GM19467 (cell line): ENCODE results near the gene ARMC8.

Source experiments
- ATAC-seq: cut with Tn5 transposase; IDR thresholded peaks from one replicate; pipeline ENCODE4 v1.9.1; 2021; ENCODE audit warnings: mild to moderate bottlenecking, moderate library complexity; ENCODE audit not compliant: unreplicated experiment

ARMC8 gene

DNA sequence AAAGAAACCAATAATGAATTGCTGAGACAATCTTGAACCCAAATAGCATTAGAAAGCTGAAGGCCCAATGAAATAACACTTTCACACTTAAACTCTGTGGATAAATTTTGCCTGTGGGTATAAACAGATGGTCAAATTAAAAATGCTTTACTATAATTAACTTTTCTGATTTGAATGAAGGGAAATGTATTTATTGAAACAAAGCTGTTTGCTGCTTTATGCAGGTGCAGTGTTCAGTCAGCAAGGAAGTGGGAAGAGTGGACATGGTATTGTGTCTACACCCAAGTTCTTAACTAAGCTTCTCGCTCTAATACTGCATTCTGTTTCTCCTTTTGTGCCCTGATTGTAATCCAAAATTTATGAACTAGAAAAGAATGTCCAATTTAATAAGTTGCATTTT is 110.8 kb downstream of the ARMC8 start:
- ATAC-seq: no peak

DNA sequence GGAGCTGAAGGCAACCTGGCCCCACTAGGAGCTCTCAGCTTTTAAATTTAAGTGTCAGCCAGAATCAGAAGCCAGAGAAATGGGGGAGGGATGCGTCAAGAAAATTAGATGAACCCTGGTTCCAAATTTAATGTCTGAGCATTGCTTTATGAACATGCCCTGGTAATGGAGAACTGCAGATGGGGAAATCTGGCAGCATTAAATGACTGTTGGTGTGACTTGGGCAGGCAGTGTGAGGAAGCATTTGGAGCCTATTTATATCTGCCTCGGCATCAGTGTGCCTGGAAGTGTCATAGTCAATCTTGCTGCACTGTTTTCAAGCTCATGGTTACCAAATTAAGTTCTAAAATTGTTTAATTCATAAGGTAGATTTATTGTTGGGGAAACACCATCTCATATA is 113.5 kb downstream of the ARMC8 start:
- ATAC-seq: no peak

DNA sequence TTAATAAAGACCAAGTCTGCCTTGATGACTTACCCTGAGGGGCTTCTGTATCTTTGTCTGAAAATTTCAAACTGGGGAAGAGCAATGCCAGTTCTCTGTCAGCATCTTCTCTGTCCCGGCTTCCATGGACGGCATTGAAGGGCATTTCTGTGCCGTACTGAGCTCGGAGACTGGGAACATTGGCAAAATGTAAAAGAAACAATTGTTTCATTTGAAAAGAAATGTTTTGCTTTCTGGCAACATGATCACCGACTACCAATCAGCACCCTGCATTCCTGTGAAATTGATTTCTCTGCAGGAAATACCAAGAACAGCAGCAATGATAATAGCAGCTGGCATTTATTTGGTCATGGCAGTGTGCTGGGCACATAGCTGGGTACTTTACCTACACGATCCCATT is 116.4 kb downstream of the ARMC8 start:
- no peak for ATAC-seq

DNA sequence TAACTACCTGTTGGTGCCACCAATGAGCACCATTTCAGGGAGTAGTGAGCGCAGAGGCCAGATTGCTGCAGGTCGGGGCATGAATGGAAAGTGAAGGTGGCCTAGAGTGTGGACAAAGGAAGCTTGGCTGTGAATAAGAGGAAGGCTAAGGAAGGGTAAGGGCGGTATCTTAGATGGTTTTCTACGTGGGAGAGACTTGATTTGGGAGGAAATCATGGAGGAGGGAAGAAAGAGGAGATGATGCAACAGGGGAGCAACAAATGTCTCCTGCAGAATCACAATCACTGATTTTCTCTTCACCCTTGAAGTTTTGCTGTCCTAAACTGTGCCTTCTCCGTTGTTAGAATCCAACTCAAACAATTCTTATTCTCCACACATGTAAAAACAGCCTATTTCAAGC is 120.8 kb downstream of the ARMC8 start:
- ATAC-seq: no peak

DNA sequence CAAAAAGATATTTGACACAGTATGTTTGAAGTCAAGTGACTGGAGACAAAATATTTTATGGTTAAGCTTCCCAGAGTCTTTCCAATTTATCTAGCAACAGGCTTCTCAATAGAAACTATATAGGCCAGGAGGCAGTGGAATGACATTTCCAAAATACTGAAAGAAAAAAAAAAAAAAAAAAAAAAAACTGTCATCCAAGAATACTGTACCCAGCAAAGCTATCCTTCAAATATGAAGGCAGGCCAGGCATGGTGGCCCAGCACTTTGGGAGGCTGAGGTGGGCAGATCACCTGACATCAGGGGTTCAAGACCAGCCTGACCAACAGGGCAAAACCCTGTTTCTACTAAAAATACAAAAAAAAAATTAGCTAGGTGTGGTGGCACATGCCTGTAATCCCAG is 121.7 kb downstream of the ARMC8 start:
- no peak for ATAC-seq

DNA sequence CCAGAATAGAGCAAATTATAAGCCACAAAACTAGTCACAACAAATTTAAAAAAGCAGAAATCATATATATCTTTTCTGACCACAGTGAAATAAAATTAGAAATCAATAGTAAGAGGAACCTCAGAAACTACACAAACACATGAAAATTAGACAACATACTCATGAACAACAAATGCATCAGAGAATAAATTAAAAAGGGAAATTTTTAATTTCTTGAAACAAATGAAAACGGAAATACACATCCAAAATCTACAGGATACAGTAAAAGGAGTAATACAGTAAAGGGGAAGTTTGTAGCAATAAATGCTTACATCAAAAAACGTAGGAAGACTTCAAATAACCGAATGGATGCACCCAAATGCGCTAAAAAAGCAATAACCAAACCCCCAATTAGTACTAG is 123.4 kb downstream of the ARMC8 start:
- ATAC-seq: no peak

DNA sequence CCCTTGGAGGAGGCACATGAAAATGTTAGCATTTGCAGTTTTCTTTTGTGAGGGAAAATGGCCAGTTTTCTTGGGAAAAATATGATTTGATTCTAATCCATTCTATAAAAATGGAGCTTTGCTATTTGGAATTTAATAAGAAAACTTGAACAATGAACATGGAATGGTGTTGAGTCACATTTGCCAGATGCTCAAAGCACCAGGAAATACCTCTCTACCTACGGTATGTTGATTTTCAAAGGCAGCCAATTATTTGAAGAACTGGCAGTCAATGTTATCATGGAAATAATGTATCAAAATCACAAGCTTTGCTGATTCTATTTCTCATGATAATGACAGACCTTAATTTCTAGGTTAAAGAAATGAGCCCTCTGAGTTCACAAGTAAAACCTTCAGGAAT is 127.7 kb downstream of the ARMC8 start:
- ATAC-seq: no peak

DNA sequence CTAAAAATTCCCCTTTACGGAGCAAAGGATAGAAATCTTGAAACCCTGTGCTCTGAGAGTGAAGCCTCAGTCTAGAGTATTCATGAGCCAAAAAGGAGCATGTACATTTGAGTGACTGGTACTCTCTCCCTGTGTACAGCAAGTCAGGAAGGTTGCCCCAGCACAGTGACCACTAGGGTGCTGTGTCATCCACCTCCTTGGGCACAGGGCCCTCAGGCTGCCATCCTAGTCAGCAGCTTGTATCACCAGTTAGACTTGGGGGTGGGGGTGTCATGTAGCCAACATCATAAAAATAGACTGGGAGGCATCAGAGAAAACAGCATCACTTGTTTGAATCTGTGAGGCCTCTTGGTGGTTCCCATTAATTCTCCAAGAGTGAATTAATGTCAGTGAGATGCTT is 130.6 kb downstream of the ARMC8 start:
- no peak for ATAC-seq

DNA sequence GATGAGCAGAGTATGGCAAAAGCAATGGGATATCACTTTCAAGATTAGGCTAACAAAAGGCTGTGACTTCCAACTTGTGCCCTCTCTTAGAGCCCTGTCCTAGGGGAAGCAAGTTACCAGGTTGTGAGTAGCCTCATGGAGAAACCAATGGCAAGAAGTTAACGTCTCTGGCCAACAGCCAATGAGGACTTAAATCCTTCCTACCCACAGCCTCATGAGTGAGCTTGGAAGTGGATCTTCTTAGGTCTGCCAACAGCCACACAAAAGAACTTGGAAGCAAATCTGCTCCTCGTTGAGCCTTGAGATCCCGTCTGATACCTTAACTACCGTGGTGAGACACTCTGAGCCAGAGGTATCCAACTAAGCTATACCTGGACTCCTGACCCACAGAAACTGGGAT is 136.9 kb downstream of the ARMC8 start:
- no peak for ATAC-seq

DNA sequence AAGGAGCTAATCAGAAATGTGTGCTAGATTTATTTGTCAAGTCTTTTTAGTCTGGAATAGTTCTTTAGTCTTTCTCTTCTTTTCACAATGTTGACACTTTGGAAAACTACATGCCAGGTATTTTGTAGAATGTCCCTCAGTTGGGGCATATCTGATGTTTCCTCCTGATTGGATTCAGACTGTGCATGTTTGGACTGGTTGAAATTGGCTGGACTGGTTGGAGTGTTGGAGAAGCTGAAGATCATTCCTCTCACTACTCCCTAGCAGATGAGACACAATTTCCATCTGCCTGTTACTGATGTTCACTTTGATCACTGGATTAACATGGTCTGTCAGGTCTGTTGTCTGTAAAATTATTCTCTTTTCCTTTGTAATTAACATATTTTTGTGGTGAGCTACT is 138.9 kb downstream of the ARMC8 start:
- no peak for ATAC-seq

DNA sequence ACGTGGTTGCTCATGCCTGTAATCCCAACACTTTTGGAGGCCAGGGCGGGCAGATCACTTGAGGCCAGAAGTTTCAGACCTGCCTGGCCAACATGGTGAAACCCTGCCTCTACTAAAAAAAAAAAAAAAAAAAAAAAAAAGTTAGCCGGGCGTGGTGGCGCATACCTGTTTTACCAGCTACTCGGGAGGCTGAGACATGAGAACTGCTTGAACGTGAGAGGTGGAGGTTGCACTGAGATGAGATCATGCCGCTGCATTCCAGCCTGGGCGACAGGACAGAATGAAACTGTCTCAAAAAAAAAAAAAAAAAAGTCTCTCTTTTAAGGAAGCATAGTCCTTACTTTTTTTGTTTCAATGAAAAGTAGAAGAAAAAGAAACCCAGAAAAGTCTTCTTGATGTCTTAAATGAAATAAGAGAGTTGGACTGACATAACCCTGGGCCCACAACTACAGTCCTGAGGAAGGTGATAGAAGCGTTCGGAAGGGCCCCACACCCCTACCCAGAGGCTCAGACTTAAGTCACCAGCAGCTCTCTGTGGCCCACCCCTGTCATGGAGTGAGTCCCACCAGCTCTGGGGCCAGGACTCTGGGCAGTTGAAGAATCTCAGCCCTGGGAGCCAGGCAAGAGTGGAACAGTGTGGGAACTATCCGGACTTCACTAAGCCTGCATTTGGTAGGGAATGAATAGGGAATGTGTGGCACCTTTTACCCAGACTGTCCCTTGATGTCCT is 139.9 kb downstream of the ARMC8 start:
- no peak for ATAC-seq

DNA sequence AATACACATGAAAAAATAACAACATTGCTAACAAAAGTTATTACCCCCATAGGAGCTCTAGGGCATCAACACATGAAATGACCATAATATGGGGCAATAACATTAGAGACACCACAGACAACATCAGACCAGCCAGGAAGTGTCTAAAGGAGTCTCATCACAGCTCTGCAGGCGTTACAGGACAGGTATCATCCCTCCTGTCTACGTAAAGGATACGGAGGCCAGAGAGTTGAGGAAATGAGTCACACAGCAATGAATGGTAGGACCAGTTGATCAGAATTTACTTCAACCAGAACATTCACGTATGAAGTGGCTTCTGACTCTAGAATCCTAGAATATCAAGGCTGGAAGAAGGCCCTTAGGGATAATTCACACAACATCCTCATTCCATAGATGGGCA is 140.7 kb downstream of the ARMC8 start:
- no peak for ATAC-seq

DNA sequence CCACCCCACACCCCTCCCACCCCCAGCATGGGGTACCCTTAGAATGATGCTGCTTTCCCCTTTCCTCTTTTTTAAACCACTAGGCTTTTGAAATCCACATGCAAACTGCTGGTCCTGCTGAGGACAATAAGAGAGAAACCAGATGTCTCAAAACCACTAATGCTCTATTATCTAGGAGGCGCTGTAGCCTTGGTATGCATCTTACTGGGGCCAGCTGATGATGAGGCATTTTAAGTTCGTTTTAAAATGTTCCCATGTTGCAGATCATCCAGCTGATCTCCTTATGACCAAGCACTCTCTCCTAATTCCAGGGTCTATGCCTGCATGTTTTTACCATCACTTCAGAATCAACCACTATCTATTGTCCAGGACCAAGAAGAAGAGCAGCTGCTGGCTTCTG is 141.2 kb downstream of the ARMC8 start:
- ATAC-seq: no peak

DNA sequence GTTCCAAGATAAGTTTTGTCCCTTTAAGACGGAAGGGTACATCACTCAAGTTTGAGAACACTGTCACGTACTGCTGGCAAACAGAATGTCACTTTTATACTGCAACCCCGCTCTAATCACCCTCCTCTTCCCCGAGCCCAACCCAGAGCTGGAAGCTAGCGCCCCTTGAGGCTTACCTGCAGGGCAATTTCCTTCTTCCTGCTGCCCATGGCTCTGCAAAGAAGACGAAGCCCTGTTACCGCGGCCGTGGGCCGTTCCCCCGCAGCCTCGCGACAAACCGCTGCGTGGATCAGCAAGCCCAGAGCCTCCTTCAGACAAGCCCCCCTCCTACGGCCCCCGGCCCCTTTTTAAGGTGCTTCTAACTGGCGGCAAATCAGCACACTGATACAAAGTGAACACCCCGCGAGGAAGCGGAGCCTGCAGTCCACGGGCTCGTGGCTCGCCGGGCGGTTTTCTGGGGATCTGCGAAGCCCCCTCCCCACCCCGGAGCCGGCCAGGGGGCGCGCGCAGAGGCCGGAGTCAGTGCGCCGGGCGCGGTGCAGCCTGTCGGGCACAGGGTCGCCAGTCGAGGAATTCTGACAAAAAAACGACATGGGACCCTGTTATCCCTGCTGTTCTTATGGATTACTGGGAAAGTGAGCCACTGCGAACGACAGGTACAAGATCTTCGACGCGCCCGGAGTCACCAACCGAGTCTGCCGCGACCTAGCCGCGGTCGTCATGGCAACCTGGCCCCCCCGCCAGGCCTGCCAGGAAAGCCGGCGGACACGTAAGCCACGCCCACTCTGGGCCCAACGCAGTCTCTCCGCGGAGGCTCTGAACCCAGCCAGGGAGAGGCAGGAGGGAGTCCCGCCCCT is 142.3 kb downstream of the ARMC8 start, which contains the start of gene NME9:
TSS of gene NME9 (minus strand) at position 725 of the 857 bp plus-strand sequence. CDS start at position 209, 516 bp downstream.
- ATAC-seq: peak; percentile 68

DNA sequence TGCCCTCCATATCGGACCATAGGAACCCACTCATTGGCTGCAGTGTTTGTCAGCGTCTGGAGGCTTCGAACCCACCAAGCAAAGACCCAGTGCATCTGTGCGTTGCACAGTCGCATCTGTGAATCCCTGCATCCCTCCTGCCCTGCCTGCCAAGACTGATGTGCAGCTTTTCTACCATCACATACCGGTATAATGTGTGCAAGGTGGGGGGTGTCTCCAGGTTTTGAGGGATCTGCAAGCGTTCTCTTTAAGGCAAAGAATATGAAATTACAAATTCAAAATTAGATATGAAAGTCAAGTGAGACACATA is 142.8 kb downstream of the ARMC8 start:
- no peak for ATAC-seq

DNA sequence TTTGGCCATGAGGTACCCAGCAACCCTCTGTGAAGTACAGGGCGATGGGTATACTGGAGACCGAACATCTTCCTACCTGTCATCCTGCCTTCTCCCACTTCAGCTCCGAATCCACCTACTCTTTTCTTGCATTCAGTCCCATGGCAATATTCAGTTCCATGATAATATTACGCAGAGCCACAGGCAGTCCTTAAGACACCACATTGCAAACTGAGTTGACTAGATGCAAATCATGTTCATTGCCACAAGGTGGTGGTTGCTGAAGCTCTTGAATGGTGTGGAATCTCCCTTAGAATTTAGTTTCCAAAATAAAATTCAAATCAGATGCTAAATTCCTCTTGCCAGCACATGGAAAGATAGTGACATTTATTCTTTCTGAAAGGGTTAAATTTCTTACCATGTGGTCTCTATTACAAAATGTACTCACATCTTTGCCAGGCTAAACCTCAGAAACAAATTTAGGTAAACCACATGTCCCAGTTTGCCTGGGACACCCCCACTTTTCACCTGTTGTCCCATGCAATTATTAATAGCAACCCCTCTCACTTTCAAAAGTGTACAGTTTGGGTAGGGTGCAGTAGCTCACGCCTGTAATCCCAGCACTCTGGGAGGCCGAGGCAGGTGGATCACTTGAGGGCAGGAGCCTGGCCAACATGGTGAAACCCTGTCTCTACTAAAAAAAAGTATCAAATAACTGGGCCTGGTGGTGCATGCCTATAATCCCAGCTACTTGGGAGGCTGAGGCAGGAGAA is 144.2 kb downstream of the ARMC8 start:
- no peak for ATAC-seq

DNA sequence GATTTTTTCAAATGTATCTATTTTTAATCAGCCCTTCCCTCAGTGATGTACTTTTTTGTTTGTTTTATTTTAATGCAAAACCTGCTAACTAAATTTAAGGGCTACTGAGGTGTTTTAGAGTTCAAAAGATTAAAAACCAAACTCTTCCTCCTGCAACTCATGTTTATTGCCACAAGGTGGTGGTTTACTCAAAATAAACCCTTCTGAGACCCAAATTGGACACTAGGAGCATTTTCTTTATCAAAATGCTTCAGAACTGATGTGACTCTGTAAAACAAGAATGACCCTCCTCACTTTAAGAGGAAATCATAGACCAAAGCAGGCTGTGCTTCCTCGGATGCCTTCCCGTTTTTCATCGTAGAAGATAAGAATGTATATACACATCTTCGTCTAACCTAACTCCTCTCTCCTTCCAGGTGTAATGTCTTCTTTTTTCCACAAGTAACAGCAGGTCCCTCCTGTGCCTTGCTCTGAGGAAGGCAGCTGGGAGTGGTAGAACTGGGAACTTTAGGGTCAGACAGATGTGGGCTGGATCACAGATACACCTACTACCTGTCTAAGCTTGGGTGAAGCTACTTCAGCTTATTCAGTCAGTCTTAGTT is 145.5 kb downstream of the ARMC8 start:
- no peak for ATAC-seq

DNA sequence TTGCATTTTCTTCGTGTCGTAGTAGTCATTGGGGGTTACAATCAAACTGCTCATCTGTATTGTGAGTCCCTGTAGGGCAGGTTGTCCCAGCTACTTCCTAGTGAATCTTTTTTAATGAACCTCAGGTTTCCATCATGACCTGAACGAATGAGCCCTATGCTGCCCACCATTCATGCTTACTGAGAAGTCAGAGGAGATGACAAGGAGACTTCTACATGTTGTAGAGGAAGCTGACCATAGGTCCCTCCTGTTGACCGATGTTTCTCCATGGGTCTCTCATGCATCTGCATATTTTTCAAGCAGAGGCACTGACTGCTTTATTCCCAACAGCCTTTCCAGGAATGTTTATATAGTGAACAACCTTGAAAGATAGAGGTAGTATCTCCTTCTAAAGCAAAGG is 147.5 kb downstream of the ARMC8 start:
- no peak for ATAC-seq

DNA sequence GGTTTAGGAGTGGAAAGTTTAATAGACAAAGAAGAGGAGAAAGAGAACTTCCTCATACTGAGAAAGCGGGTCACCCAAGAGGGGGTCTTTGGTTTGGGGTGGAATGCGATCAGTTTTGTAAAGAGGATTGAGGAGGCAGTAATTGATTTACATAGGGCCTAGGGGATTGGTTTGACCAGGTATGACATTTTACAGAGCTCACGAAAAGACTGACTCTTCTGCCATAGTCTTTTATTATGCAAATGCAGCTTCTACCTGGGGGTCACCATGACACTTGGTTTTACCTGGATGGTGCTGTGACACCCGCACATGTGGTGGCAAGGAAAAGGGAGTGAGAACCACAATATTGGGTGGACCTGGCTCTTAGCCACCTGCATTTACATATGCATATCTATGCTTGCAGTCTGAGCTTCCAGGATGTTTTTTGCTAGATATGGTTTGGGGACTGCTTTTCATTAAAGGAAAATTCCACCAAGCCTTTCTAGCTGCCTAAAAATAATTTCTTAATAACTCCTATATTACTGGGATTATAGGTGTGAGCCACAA is 149.4 kb downstream of the ARMC8 start:
- ATAC-seq: no peak

DNA sequence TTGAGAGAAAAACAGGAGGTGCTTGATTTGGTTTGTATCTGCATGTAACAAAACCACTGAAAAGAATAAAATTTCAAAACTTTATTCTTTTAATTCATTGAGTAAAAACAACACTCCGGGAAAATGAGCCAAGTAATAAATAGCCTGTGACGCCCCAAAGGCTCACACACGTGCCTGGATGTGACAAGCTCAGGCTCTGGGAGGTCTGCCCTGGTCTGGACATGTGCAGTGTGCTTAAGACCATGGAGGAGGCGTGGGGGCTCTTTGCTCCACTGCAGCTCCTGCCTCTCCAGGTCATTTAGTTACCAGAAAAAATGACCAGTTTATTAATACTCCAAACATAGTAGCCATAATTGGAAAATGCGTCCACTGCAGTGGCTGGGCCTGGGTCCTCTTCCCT is 151.1 kb downstream of the ARMC8 start:
- ATAC-seq: no peak

DNA sequence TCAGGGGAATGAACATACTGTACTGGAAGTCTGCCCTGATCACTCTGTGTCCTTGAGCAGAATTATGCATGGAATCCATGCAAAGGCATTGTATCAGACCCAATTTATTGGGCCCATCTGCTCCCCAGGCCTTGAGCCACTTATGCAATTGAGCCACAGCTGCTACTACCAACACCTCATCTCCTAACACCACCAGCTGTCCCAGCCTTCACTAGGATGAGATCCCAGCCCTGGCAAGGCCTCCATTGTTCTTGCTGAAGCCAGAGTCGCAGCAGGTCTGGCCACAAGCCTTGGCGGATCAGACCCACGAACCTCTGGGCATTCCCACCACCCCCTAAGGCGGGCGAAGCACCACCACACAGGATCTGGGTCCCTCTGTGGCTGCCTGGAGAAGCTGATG is 151.7 kb downstream of the ARMC8 start:
- ATAC-seq: no peak
